GM19025 (cell line): ENCODE measurements around the gene IPCEF1.

Source experiments
- ATAC-seq: cut with Tn5 transposase; IDR thresholded peaks from one replicate; pipeline ENCODE4 v1.9.1; 2021; ENCODE audit warnings: mild to moderate bottlenecking, low read depth, moderate library complexity; ENCODE audit not compliant: unreplicated experiment

IPCEF1 gene

GRCh38 chr6:154122195-154122925, 234.2 kb downstream of the IPCEF1 start:
- ATAC-seq: no peak

GRCh38 chr6:154117485-154117884, 239.1 kb downstream of the IPCEF1 start:
- ATAC-seq: no peak

- no peak for ATAC-seq
Observed at GRCh38 chr6:154113392-154113791, 243.2 kb downstream of the IPCEF1 start.

- no peak for ATAC-seq
Observed at GRCh38 chr6:154112181-154112809, 244.3 kb downstream of the IPCEF1 start.

- no peak for ATAC-seq
Observed at GRCh38 chr6:154111025-154111424, 245.6 kb downstream of the IPCEF1 start.

GRCh38 chr6:154106251-154106650, 250.4 kb downstream of the IPCEF1 start:
- ATAC-seq: no peak
